Upper lobe of left lung (tissue), 4 donors: ENCODE measurements around the gene C4orf50.

Experiments used
- EP300 ChIP-seq, 4 donors: sonication (generic); formaldehyde crosslinking; IDR thresholded peaks; one replicate each; pipeline ENCODE4 v1.5.1; 2017; ENCODE audit warnings: antibody characterized with exemption in 4 of 4, control low read depth in 2 of 4
- TF ChIP-seq, protein P1 (sequence below), 6 experiments: fragments of 450-650 bp in 4 of 6; fragments of 200-600 bp in 2 of 6; sonication (generic) in 2 of 6; IDR thresholded peaks; one replicate each; pipeline ENCODE4 v1.5.1; 2016 to 2019; ENCODE audit warnings: antibody characterized with exemption in 6 of 6

DNA sequence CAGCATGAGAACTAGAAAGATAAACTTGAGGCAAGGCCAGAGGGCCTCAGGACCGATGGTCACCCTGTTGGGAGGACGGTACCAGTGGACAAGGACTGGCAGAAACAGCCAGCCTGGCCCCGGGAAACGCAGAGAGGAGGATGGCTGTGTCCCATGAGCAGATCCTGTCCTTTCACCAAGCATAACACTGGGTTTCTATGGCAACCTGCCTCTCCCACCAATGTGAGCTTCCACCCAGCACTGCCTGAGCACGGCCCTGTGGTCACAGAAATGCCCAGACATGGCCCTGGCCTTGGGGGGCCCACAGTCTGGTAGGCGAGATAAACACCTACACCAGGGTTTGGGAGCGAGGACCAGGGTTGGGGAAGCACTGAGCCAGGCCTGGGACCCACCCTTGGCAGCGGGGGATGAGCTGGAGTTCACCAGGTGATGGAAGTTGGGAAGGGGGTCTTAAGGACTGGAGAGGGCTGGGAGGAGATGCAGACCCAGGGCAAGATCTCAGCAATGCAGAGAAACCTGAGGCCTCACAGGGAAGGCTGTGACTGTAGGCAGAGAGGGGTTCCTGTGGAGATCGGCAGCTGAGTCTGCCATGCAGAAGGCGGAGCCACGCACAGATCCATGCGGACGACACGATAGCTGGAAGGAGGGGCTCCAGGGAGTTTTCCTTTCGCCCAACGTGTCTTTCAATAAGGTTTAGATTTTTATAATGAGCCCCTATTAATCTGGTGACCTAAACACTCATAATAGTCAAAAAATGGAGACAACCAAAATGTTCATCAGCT is 92.6 kb downstream of the C4orf50 start:
- TF ChIP-seq, protein P1, sequence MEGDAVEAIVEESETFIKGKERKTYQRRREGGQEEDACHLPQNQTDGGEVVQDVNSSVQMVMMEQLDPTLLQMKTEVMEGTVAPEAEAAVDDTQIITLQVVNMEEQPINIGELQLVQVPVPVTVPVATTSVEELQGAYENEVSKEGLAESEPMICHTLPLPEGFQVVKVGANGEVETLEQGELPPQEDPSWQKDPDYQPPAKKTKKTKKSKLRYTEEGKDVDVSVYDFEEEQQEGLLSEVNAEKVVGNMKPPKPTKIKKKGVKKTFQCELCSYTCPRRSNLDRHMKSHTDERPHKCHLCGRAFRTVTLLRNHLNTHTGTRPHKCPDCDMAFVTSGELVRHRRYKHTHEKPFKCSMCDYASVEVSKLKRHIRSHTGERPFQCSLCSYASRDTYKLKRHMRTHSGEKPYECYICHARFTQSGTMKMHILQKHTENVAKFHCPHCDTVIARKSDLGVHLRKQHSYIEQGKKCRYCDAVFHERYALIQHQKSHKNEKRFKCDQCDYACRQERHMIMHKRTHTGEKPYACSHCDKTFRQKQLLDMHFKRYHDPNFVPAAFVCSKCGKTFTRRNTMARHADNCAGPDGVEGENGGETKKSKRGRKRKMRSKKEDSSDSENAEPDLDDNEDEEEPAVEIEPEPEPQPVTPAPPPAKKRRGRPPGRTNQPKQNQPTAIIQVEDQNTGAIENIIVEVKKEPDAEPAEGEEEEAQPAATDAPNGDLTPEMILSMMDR (IDR thresholded peaks at IDR 0.05): no peak
- TF ChIP-seq EP300 (IDR thresholded peaks at IDR 0.05): no peak
